ENCODE data around the gene ARMC10.
A peak's percentile ranks its signal among the peaks of the same experiment; 100 is the strongest.
"Not testable (repeated sequence)": the region's sequence is repeated elsewhere in the genome, so short reads cannot be mapped to it uniquely, and the experiment has no call there.

The ARMC10 gene

GRCh38 chr7:103078226-103078625, 3.3 kb downstream of the ARMC10 start:
- DNase-seq (ENCODE audit: low read depth): not testable (repeated sequence)

DNA sequence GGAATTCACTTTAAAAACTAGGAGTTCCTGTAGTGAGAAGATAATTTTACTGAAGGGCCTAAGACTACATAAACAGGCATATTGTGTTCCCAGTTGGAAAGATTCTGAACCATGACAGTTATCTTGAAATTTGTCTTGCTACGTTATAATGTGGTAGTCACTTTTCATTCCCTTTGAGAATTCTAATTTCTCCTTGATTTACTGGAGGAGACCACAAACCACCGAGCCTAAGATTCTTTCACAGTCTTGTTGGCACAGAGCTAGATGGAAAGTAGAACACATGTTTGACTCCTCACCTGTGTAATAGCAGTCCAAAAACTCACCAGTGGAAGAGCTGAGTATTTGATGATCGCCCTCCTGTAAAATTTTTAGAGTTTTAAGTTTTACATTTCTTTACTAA, 4.9 kb downstream of the ARMC10 start:
- no peak for DNase-seq (ENCODE audit: low read depth)

DNA sequence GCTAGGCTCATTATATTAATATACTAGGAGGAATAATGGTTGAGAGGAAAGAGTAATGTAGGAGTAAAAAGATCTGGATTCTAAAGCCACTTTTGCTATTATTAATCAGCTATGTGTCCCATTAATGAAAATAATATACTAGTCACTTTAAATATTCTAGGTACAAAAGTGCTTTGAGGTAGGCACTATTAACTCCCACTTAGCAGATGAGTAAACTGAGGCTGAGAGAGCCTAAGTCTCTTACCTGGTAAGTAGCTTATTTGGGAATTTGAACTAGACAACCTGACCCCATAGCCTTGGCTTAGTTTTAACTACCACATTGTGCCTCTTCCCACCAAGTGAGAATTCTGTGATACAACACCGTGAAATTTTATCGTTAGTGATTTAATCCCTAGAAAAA, 6.0 kb downstream of the ARMC10 start:
- no peak for DNase-seq (ENCODE audit: low read depth)

DNA sequence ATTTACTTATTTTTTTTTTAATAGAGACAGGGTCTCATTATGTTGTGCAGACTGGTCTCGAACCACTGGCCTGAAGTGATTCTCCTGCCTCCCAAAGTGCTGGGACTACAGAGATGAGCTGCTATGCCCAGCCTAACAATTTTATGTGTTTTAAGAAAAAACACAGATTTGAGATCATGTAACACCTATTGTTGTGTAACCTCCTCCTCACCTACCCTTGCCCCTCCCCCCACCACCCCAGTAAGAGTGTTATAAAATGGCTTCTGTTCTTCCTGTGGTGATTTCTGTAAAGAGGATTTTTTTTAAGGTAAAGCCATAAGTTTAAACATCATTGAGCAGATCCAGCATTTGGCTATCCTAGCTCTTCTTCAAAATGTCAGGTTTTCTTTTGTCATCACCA, 7.6 kb downstream of the ARMC10 start:
- no peak for DNase-seq (ENCODE audit: low read depth)

DNA sequence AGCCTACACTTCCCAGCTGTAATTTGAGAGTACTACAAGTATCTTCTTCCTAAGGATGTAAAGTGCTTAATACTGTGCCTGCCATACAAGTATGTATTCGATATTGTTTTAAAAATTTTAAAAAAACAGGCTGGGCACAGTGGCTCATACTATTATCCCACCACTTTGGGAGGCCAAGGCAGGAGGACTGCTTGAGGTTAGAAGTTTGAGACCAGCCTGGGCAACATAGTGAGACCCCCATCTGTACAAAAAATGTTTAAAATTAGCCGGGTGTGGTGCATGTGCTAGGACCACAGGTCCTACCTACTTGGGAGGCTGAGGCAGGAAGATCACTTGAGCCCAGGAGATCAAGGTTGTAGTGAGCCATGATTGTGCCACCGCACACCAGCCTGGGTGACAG, 8.3 kb downstream of the ARMC10 start:
- DNase-seq (ENCODE audit: low read depth): no peak

DNA sequence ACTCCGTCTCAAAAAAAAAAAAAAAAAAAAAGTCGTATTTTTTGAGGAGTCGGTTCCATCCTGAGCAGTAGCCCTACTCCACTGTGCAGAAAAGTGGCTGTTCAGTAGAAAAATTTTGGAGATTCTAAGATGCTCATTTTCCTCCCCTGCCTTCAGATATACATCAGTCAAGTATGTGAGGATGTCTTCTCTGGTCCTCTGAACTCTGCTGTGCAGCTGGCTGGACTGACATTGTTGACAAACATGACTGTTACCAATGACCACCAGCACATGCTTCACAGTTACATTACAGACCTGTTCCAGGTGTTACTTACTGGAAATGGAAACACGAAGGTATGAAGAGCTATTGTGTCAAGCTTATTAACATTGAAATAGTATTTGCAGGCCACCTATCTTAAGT, 17.4 kb downstream of the ARMC10 start:
- not testable (repeated sequence) for DNase-seq (ENCODE audit: low read depth)

DNA sequence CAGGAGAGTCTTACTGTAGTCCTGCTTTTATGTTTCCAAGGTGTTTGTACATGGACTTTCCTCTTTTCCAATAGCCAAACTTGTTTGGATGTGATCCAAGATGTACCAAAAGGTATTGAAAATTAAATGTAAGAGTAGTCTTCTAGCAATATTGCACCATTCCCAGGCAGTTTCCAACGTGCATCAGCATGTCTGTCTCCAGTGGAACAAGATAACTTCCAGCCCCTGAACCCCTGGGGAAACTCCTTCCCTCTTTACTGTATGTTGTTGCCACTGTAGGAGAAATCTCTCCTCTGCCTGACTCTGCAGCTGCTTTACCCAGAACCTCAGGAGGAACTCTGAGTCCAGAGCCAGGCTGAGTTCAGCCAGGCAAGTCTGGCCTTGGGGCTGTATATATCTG, 18.5 kb downstream of the ARMC10 start:
- no peak for DNase-seq (ENCODE audit: low read depth)

GRCh38 chr7:103094102-103094501, 19.2 kb downstream of the ARMC10 start:
- DNase-seq (ENCODE audit: low read depth): no peak

GRCh38 chr7:103095558-103095957, 20.6 kb downstream of the ARMC10 start:
- not testable (repeated sequence) for DNase-seq (ENCODE audit: low read depth)

GRCh38 chr7:103097041-103097440, 22.1 kb downstream of the ARMC10 start:
- no peak for DNase-seq (ENCODE audit: low read depth)

- no peak for DNase-seq (ENCODE audit: low read depth)
These were observed 25.4 kb downstream of the ARMC10 start for GRCh38 chr7:103100348-103100747.

GRCh38 chr7:103101543-103101942, 26.6 kb downstream of the ARMC10 start:
- no peak for DNase-seq (ENCODE audit: low read depth)

- no peak for DNase-seq (ENCODE audit: low read depth)
These were observed 31.2 kb downstream of the ARMC10 start for GRCh38 chr7:103106005-103106702.

- not testable (repeated sequence) for DNase-seq (ENCODE audit: low read depth)
These were observed 31.7 kb downstream of the ARMC10 start for GRCh38 chr7:103106703-103107070.

DNA sequence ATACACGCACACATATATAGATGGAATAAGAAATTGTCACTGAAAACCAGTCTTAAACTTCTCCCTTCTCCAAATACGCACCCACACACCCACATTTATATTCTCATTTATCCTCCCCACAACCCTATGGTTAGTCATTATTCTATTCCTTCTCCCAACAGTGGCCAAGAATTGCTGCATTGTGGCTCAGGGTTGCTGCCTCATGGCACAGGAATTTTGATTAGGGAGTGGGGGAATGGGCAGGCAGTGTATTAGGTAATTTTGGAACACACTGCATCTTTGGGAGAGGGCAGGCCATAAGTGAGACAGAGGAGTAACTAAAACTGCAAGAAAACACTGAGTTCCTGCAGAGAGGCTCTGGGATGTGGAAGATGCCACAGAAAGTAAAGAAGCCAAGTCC, 38.2 kb downstream of the ARMC10 start:
- DNase-seq (ENCODE audit: low read depth): peak; percentile 74

DNA sequence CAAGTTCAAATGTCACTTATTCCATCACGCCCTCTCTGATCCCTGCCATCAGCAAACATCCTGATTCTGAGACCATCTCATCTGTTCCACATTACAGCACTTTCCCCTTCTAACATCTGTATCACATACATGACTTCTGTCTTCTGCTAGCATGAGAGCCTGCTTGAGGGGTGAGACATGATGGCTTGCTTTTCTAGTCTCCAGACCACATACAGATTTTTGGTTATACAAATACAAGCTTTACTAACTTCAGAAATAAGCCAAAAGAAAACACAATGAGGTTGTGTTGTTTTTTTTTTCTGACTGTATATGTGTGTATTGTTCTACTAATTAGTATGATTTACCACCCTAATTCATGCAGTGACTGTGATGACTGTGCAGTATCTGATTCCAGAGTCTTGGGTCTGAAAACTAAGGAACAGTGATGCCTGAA, 39.7 kb downstream of the ARMC10 start:
- DNase-seq (ENCODE audit: low read depth): no peak

DNA sequence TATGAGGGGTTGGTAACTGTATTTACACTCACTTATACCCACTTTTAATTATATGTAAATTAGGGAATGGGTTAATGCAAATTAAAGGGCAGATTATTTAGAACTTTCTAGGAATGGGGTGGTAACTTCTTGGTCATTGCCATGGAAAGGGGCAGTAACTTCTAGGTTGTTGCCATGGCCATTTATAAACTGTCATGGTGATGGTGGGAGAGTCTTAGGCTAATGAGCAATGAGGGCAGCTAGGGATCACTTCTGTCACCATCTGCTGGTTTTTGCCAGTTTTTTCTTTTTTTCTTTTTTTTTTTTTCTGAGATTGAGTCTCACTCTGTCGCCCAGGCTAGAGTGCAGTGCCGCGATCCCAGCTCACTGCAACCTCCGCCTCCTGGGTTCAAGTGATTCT, 40.8 kb downstream of the ARMC10 start:
- DNase-seq (ENCODE audit: low read depth): no peak

GRCh38 chr7:103116511-103116910, 41.6 kb downstream of the ARMC10 start:
- DNase-seq (ENCODE audit: low read depth): no peak

- no peak for DNase-seq (ENCODE audit: low read depth)
These were observed 42.1 kb downstream of the ARMC10 start for GRCh38 chr7:103116991-103117390.

DNA sequence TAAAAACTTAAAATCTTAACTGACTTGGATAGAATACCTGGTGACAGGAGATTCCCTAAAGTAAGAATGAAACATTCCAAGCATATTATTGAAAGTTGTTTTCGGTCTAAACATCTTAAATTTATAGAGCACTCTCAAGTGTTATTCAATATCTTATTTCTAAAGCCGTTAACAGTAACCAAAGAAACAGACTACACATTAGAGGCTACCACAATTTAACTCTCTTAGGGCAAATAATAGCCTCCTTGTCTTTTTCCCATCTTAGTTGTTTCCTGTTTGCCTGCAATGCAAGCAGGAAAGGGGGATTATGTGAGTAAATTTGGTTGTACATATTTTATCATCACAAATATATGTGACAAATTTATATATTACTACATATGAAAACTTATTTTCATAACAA, 42.5 kb downstream of the ARMC10 start:
- DNase-seq (ENCODE audit: low read depth): no peak

DNA sequence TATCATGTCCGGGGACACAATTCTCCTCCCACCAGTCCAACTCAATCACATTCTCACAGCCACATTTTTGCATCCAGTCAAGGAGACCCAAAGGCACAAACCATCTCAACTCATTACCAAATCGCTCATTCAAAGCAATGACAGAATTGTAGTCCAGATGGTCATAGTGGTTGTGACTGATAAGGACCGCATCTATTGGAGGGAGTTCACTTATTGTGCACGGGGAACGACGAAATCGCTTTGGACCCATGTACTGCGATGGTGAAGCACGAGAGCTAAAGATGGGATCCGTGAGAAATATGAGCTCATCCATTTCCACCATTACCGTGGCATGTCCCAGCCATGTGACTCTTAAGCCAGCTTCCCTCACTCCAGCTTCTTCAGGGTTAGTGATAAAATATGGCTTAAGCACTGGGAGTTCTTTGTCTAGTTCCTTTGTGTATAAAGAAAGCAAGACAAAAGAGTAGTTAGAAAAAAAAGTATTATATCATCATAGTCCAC, 44.9 kb downstream of the ARMC10 start:
- no peak for DNase-seq (ENCODE audit: low read depth)

- no peak for DNase-seq (ENCODE audit: low read depth)
These were observed 45.4 kb downstream of the ARMC10 start for GRCh38 chr7:103120362-103120761.

GRCh38 chr7:103121641-103122040, 46.7 kb downstream of the ARMC10 start:
- DNase-seq (ENCODE audit: low read depth): no peak

DNA sequence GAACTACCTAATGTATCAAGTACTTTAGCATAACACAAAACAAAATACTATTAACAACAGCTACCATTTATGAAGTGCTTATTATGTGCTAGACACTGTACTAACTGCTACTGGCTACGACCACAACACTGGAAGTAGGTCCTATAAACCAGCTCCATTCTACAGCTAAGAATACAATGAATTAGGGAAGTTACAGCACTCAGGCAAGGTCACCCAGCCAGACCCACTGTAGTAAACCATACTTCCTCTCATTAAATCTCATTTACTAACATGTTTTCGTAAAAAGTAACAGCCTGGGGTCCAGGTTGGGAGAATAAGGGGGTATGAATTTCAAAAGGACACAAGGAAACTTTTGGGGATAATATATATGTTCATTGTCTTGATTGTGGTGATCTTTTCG, 48.6 kb downstream of the ARMC10 start:
- DNase-seq (ENCODE audit: low read depth): no peak
